Measurements from ENCODE around the gene ZNF248. TPM values are rescaled to one million over a fixed set of nuclear protein-coding genes. Genes with fewer than 3 reads are reported as not detected.

The ZNF248 gene
- total RNA-seq, 1 donor from 2014 or later: not detected

DNA sequence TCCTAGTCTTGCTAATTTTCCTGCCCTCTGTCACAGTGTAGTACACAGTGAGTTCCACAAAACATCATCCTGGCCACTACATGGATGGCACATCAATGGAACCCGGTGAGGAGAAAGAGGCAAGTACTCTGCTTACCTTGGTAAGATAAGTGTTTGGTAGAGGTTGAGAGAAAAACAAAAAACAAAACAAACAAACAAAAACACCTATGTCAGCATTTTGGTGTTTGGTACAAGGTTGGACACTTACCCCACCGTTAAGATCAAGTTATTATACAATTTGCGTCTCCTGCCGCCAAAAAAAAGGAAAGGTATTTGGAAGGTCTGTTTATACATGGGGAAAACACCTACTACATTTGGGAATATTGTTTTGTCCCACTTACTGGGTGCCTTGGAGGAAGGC, 72.7 kb downstream of the ZNF248 start:
- peaks cover 23% of the 10 kb centered on the region for H3K9me3 ChIP-seq (ENCODE audit: low read depth)

DNA sequence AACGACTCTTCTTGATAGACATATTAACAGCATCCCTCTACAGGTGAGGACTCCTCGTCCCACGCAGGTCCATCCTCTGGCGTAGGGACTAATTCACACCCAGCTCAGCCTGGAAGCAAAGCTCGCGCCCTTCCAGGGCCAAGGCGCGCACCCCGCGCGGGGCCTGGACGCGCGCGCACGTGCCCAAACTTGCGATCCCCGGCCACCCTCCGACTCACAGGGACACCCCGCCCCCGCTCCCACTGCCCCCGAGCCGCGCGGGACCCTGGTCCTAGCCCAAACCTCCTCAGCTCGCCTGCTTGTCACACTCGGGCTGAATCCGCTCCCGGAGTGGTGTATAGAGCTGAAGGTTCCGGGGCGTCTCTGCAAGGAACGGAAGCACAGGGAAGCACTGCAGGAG, 76.9 kb downstream of the ZNF248 start:
- Histone ChIP-seq H4K20me1 (ENCODE audit: low read depth) (no peaks in the 10 kb centered on the region), H3K9ac (no peak overlapping the region), H3K79me2 (ENCODE audit: low read depth) (no peaks in the 10 kb centered on the region), H3K4me2 (no peak overlapping the region), H3K9me3 (ENCODE audit: low read depth) (peaks cover 17% of the 10 kb centered on the region), H3F3A (ENCODE audit: low read depth) (no peaks in the 10 kb centered on the region), H2AFZ (replicated peaks) (no peak overlapping the region), H3K27me3 (no peaks in the 10 kb centered on the region), H3K4me3 (no peak overlapping the region), H3K36me3 (no peaks in the 10 kb centered on the region), H3K27ac (no peak overlapping the region), H3K4me1 (no peaks in the 10 kb centered on the region)
- Mint-ChIP-seq H3K27me3 (ENCODE audit: insufficient read depth, low read depth) (peaks cover 1% of the 10 kb centered on the region), H3K27ac (no peak overlapping the region), H3K4me1 (no peaks in the 10 kb centered on the region), H3K36me3 (no peaks in the 10 kb centered on the region), H3K9me3 (peaks cover 20% of the 10 kb centered on the region), H3K4me3 (no peak overlapping the region)
- TF ChIP-seq, protein P1, sequence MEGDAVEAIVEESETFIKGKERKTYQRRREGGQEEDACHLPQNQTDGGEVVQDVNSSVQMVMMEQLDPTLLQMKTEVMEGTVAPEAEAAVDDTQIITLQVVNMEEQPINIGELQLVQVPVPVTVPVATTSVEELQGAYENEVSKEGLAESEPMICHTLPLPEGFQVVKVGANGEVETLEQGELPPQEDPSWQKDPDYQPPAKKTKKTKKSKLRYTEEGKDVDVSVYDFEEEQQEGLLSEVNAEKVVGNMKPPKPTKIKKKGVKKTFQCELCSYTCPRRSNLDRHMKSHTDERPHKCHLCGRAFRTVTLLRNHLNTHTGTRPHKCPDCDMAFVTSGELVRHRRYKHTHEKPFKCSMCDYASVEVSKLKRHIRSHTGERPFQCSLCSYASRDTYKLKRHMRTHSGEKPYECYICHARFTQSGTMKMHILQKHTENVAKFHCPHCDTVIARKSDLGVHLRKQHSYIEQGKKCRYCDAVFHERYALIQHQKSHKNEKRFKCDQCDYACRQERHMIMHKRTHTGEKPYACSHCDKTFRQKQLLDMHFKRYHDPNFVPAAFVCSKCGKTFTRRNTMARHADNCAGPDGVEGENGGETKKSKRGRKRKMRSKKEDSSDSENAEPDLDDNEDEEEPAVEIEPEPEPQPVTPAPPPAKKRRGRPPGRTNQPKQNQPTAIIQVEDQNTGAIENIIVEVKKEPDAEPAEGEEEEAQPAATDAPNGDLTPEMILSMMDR (IDR thresholded peaks at IDR 0.05): no peak
- TF ChIP-seq EZH2 (IDR thresholded peaks at IDR 0.05) (no peak), EZH2phosphoT487 (IDR thresholded peaks at IDR 0.05) (no peak)
- no peak for DNase-seq (ENCODE audit: low spot score)

More for the DNA sequence above, 72.7 kb downstream of the ZNF248 start:
- H3K9me3 Mint-ChIP-seq: peaks cover 23% of the 10 kb centered on the region
- no peaks in the 10 kb centered on the region for H3K27me3 ChIP-seq
- no peaks in the 10 kb centered on the region for H3K36me3 ChIP-seq
- no peak overlapping the region for H3K27ac ChIP-seq
- TF ChIP-seq EZH2phosphoT487 (IDR thresholded peaks at IDR 0.05) (no peak), EZH2 (IDR thresholded peaks at IDR 0.05) (no peak)
- TF ChIP-seq, protein P1 (IDR thresholded peaks at IDR 0.05): no peak
- H3K9ac ChIP-seq: no peak overlapping the region
- no peak for DNase-seq (ENCODE audit: low spot score)
- H4K20me1 ChIP-seq (ENCODE audit: low read depth): no peaks in the 10 kb centered on the region
- H3K4me1 Mint-ChIP-seq: no peaks in the 10 kb centered on the region
- H3K4me3 ChIP-seq: no peak overlapping the region
- H3K4me3 Mint-ChIP-seq: no peak overlapping the region
- no peaks in the 10 kb centered on the region for H3K36me3 Mint-ChIP-seq
- H3K4me1 ChIP-seq: no peaks in the 10 kb centered on the region
- peaks cover 2% of the 10 kb centered on the region for H3K27me3 Mint-ChIP-seq (ENCODE audit: insufficient read depth, low read depth)
- H3K27ac Mint-ChIP-seq: no peak overlapping the region
- no peak overlapping the region for H3K4me2 ChIP-seq
- H3F3A ChIP-seq (ENCODE audit: low read depth): no peaks in the 10 kb centered on the region
- H2AFZ ChIP-seq (replicated peaks): no peak overlapping the region
- H3K79me2 ChIP-seq (ENCODE audit: low read depth): no peaks in the 10 kb centered on the region

DNA sequence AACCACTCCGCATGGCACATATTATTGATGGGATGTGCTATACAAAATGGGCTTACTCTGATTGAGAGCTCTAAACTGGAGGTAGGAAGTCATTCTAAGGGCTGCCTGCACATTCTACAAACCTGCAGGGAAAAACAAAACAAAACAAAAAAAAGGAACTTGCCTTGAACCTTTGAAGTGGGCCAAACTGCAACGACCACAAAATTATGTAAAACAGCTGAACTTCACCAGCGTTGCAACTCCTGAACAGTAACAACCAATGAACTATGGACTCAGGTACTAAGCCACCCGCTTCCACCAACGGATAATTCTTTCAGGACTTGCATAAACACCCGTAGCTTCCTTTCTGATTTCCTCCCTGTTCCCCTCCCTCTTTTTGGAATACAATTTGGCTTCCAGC, 80.4 kb downstream of the ZNF248 start:
- Histone ChIP-seq H2AFZ (replicated peaks) (no peak overlapping the region), H3K27ac (no peak overlapping the region), H4K20me1 (ENCODE audit: low read depth) (no peaks in the 10 kb centered on the region), H3F3A (ENCODE audit: low read depth) (no peaks in the 10 kb centered on the region), H3K79me2 (ENCODE audit: low read depth) (no peaks in the 10 kb centered on the region), H3K9me3 (ENCODE audit: low read depth) (no peaks in the 10 kb centered on the region), H3K9ac (no peak overlapping the region), H3K4me3 (no peak overlapping the region), H3K27me3 (no peaks in the 10 kb centered on the region), H3K36me3 (no peaks in the 10 kb centered on the region), H3K4me1 (no peaks in the 10 kb centered on the region), H3K4me2 (no peak overlapping the region)
- peaks cover 17% of the 10 kb centered on the region for H3K9me3 Mint-ChIP-seq
- H3K4me3 Mint-ChIP-seq: no peak overlapping the region
- no peak overlapping the region for H3K27ac Mint-ChIP-seq
- TF ChIP-seq, protein P1 (IDR thresholded peaks at IDR 0.05): no peak
- TF ChIP-seq EZH2 (IDR thresholded peaks at IDR 0.05) (no peak), EZH2phosphoT487 (IDR thresholded peaks at IDR 0.05) (no peak)
- DNase-seq (ENCODE audit: low spot score): no peak
- no peaks in the 10 kb centered on the region for H3K27me3 Mint-ChIP-seq (ENCODE audit: insufficient read depth, low read depth)
- H3K36me3 Mint-ChIP-seq: no peaks in the 10 kb centered on the region
- no peaks in the 10 kb centered on the region for H3K4me1 Mint-ChIP-seq

Measured in neural progenitor cell (in vitro differentiated cells).